Midbrain (tissue), 1 donor: Measurements from ENCODE around the gene GPR12.

Experiments
- DNase-seq: peaks from one replicate; lab custom pipeline; 2025; lab: John Stamatoyannopoulos, UW

GPR12 gene

GRCh38 chr13:26759907-26760831 lies at the start of gene GPR12:
GPR12 (minus strand) TSS chr13:26760786; CDS start chr13:26759827, 959 bp downstream.
- DNase-seq, result no peak

GRCh38 chr13:26810095-26810494 lies 49.5 kb upstream of the GPR12 start:
- DNase-seq, result no peak

GRCh38 chr13:26806891-26807290 lies 46.3 kb upstream of the GPR12 start:
- DNase-seq, result no peak

- no peak for DNase-seq
Measured at GRCh38 chr13:26787961-26788360, 27.4 kb upstream of the GPR12 start.

GRCh38 chr13:26786651-26787295 lies 26.2 kb upstream of the GPR12 start:
- DNase-seq, result no peak

GRCh38 chr13:26785838-26786630 lies 25.4 kb upstream of the GPR12 start:
- no peak for DNase-seq

GRCh38 chr13:26784704-26785639 lies 24.4 kb upstream of the GPR12 start:
- DNase-seq, result no peak

- no peak for DNase-seq
Measured at GRCh38 chr13:26780411-26780810, 19.8 kb upstream of the GPR12 start.

GRCh38 chr13:26779321-26779720 lies 18.7 kb upstream of the GPR12 start:
- no peak for DNase-seq

GRCh38 chr13:26772531-26772930 lies 11.9 kb upstream of the GPR12 start:
- DNase-seq, result no peak

GRCh38 chr13:26771796-26772195 lies 11.2 kb upstream of the GPR12 start:
- no peak for DNase-seq

- DNase-seq, result no peak
Measured at GRCh38 chr13:26762745-26763345, 2.3 kb upstream of the GPR12 start.

GRCh38 chr13:26760832-26761582 lies 421 bp upstream of the GPR12 start:
- DNase-seq, result no peak

GRCh38 chr13:26759249-26759906 lies 1.2 kb downstream of the GPR12 start:
- DNase-seq, result no peak

GRCh38 chr13:26758496-26759157 lies 2.0 kb downstream of the GPR12 start:
- DNase-seq, result no peak

- no peak for DNase-seq
Measured at GRCh38 chr13:26756961-26757360, 3.6 kb downstream of the GPR12 start.

GRCh38 chr13:26752671-26753070 lies 7.9 kb downstream of the GPR12 start:
- DNase-seq, result no peak

GRCh38 chr13:26749905-26750304 lies 10.7 kb downstream of the GPR12 start:
- DNase-seq, result no peak

GRCh38 chr13:26749285-26749684 lies 11.3 kb downstream of the GPR12 start:
- no peak for DNase-seq
